H1 (cell line): ENCODE data around the gene FLT3. TPM values are rescaled to one million over a fixed set of nuclear protein-coding genes. Genes with fewer than 3 reads are reported as not detected.

Experiments used
- polyA plus RNA-seq, 7 experiments: library from polyadenylated mRNA; depleted of rRNA in 3 of 7; stranded (reverse) in 5 of 7; unstranded in 2 of 7; fragments of >200 nt in 5 of 7; fragments of 200-250 nt in 2 of 7; gene quantifications; 1 replicate in 5 of 7; 2 replicates in 1 of 7; 4 replicates in 1 of 7; pipeline versions ENCODE4 v1.2.1 to v1.2.3, GENCODE V29; 2011 to 2013; ENCODE audit warnings: missing spikeins in 2 of 7, mixed read lengths in 2 of 7
- total RNA-seq: library from RNA; stranded (reverse); fragmentation: NEBNext Ultra II Directional; extraction: Animal tissue kit (Norgen Biotek cat#: 25700); gene quantifications from 2 replicates; pipeline ENCODE4 v1.2.1, GENCODE V29; 2021
- TF ChIP-seq, protein P1 (sequence below): fragments of 300-600 bp; sonication (generic); IDR thresholded peaks from 2 replicates; pipeline ENCODE4 v1.7.1; 2012; ENCODE audit warnings: low read length, moderate library complexity, mild to moderate bottlenecking, inconsistent platforms; ENCODE audit not compliant: insufficient replicate concordance
- TF ChIP-seq, protein P2 (sequence below): IDR thresholded peaks from 2 replicates; pipeline ENCODE4 v1.6.1; 2011; ENCODE audit warnings: low read depth, mild to moderate bottlenecking, low read length; ENCODE audit not compliant: insufficient read depth

The FLT3 gene
- total and polyA plus RNA-seq, 2 of the 8 experiments (the other 6 are each of a cell fraction or from before 2014, with no cell fraction given): 0.44 to 0.71 TPM

DNA sequence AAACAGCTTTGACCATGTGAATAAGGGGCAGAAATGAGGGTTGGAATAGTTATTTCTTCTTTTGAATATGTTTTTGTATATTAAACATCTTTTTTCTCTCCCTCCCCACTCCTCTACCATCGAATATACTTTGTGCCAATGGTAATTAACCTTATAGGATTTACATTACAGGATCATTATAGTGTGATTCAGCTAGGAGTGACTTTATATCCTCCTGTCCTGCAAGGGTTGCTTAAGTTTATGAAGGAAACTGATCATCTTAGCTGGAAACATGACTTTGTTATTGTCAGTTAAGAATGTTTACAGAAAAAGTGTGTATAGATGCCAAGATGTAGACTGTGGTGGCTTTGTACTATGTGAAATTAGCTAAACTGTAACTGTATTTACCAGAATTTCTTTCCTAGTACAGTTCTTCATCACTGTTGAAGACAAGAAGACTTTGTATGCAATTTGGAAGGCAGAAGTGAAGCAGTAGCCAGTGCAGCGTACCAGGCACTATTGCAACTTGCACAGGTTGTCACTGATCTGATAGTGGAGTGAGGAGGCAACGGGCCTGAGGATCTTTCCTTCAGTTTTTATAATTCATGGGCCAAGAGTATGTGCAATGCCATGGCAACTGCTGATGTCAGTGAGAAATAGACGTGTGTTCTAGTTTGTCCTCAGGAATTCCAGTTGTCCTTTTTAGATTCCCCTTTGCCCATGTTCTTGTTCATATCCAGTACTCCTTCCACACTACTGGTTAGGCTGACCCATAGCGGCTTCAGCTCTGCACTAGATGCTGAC, 29.7 kb upstream of the FLT3 start (continued):
- TF ChIP-seq, protein P1, sequence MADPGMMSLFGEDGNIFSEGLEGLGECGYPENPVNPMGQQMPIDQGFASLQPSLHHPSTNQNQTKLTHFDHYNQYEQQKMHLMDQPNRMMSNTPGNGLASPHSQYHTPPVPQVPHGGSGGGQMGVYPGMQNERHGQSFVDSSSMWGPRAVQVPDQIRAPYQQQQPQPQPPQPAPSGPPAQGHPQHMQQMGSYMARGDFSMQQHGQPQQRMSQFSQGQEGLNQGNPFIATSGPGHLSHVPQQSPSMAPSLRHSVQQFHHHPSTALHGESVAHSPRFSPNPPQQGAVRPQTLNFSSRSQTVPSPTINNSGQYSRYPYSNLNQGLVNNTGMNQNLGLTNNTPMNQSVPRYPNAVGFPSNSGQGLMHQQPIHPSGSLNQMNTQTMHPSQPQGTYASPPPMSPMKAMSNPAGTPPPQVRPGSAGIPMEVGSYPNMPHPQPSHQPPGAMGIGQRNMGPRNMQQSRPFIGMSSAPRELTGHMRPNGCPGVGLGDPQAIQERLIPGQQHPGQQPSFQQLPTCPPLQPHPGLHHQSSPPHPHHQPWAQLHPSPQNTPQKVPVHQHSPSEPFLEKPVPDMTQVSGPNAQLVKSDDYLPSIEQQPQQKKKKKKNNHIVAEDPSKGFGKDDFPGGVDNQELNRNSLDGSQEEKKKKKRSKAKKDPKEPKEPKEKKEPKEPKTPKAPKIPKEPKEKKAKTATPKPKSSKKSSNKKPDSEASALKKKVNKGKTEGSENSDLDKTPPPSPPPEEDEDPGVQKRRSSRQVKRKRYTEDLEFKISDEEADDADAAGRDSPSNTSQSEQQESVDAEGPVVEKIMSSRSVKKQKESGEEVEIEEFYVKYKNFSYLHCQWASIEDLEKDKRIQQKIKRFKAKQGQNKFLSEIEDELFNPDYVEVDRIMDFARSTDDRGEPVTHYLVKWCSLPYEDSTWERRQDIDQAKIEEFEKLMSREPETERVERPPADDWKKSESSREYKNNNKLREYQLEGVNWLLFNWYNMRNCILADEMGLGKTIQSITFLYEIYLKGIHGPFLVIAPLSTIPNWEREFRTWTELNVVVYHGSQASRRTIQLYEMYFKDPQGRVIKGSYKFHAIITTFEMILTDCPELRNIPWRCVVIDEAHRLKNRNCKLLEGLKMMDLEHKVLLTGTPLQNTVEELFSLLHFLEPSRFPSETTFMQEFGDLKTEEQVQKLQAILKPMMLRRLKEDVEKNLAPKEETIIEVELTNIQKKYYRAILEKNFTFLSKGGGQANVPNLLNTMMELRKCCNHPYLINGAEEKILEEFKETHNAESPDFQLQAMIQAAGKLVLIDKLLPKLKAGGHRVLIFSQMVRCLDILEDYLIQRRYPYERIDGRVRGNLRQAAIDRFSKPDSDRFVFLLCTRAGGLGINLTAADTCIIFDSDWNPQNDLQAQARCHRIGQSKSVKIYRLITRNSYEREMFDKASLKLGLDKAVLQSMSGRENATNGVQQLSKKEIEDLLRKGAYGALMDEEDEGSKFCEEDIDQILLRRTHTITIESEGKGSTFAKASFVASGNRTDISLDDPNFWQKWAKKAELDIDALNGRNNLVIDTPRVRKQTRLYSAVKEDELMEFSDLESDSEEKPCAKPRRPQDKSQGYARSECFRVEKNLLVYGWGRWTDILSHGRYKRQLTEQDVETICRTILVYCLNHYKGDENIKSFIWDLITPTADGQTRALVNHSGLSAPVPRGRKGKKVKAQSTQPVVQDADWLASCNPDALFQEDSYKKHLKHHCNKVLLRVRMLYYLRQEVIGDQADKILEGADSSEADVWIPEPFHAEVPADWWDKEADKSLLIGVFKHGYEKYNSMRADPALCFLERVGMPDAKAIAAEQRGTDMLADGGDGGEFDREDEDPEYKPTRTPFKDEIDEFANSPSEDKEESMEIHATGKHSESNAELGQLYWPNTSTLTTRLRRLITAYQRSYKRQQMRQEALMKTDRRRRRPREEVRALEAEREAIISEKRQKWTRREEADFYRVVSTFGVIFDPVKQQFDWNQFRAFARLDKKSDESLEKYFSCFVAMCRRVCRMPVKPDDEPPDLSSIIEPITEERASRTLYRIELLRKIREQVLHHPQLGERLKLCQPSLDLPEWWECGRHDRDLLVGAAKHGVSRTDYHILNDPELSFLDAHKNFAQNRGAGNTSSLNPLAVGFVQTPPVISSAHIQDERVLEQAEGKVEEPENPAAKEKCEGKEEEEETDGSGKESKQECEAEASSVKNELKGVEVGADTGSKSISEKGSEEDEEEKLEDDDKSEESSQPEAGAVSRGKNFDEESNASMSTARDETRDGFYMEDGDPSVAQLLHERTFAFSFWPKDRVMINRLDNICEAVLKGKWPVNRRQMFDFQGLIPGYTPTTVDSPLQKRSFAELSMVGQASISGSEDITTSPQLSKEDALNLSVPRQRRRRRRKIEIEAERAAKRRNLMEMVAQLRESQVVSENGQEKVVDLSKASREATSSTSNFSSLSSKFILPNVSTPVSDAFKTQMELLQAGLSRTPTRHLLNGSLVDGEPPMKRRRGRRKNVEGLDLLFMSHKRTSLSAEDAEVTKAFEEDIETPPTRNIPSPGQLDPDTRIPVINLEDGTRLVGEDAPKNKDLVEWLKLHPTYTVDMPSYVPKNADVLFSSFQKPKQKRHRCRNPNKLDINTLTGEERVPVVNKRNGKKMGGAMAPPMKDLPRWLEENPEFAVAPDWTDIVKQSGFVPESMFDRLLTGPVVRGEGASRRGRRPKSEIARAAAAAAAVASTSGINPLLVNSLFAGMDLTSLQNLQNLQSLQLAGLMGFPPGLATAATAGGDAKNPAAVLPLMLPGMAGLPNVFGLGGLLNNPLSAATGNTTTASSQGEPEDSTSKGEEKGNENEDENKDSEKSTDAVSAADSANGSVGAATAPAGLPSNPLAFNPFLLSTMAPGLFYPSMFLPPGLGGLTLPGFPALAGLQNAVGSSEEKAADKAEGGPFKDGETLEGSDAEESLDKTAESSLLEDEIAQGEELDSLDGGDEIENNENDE: no peak
- TF ChIP-seq, protein P2, sequence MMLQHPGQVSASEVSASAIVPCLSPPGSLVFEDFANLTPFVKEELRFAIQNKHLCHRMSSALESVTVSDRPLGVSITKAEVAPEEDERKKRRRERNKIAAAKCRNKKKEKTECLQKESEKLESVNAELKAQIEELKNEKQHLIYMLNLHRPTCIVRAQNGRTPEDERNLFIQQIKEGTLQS: no peak
